Type B pancreatic cell (in vitro differentiated cells): Measurements from ENCODE around the gene TUBB4B. TPM values are rescaled to one million over a fixed set of nuclear protein-coding genes. Genes with fewer than 3 reads are reported as not detected.

ENCODE experiments used
- DNase-seq: peaks from one replicate; pipeline ENCODE4 v3.0.0; 2021; ENCODE audit warnings: mixed read lengths; ENCODE audit not compliant: unreplicated experiment; ENCODE audit errors: extremely low spot score
- H3K27ac Mint-ChIP-seq: 2 replicates; pipeline ENCODE4 v1.8.0; 2021; ENCODE audit warnings: mild to moderate bottlenecking, mixed read lengths
- H3K27me3 Mint-ChIP-seq: 2 replicates; pipeline ENCODE4 v1.8.0; 2021; ENCODE audit warnings: mixed read lengths
- H3K36me3 Mint-ChIP-seq: 2 replicates; pipeline ENCODE4 v1.8.0; 2021; ENCODE audit warnings: mixed read lengths
- H3K4me1 Mint-ChIP-seq: one replicate; pipeline ENCODE4 v1.8.0; 2021; ENCODE audit warnings: mixed read lengths; ENCODE audit not compliant: unreplicated experiment
- H3K4me3 Mint-ChIP-seq: 2 replicates; pipeline ENCODE4 v1.8.0; 2021; ENCODE audit warnings: mild to moderate bottlenecking, mixed read lengths
- H3K9me3 Mint-ChIP-seq: 2 replicates; pipeline ENCODE4 v1.8.0; 2021; ENCODE audit warnings: mixed read lengths
- CTCF ChIP-seq: fragments of 200-600 bp; sonication (generic); conservative IDR thresholded peaks from 2 replicates; pipeline ENCODE4 v1.5.0; 2021; ENCODE audit warnings: antibody characterized with exemption, mild to moderate bottlenecking
- total RNA-seq: library from RNA; stranded (reverse); gene quantifications from 2 replicates; pipeline ENCODE4 v1.2.1, GENCODE V29; 2021; ENCODE audit warnings: low replicate concordance

The TUBB4B gene
- total RNA-seq, 1 donor from 2014 or later, result 326 TPM

GRCh38 chr9:137276473-137277328 is 35.6 kb downstream of the TUBB4B start:
- H3K9me3 Mint-ChIP-seq, result no peaks in the 10 kb centered on the region
- no peak for TF ChIP-seq CTCF
- DNase-seq, result peak; percentile 68
- no peaks in the 10 kb centered on the region for H3K36me3 Mint-ChIP-seq
- H3K4me3 Mint-ChIP-seq, result peak overlapping the region; percentile 65
- no peaks in the 10 kb centered on the region for H3K27me3 Mint-ChIP-seq
- peaks cover 17% of the 10 kb centered on the region for H3K4me1 Mint-ChIP-seq
- peak overlapping the region; percentile 26 for H3K27ac Mint-ChIP-seq

GRCh38 chr9:137277329-137278041 is 36.4 kb downstream of the TUBB4B start, which contains the start of gene TOR4A:
Gene TOR4A, plus strand, starts transcription at chr9:137277726. Its CDS starts 964 bp downstream, at chr9:137278690.
- Mint-ChIP-seq H3K27ac (peak within 1 kb of the TSS; percentile 26), H3K27me3 (peaks cover 7% of the 10 kb centered on the region), H3K4me1 (peaks cover 17% of the 10 kb centered on the region), H3K9me3 (no peaks in the 10 kb centered on the region), H3K36me3 (no peaks in the 10 kb centered on the region), H3K4me3 (peak within 1 kb of the TSS; percentile 65)
- DNase-seq, result peak; percentile 79
- no peak for TF ChIP-seq CTCF

GRCh38 chr9:137278061-137278701 is 37.1 kb downstream of the TUBB4B start:
- Mint-ChIP-seq H3K4me3 (no peak overlapping the region), H3K9me3 (no peaks in the 10 kb centered on the region), H3K36me3 (no peaks in the 10 kb centered on the region), H3K27ac (no peak overlapping the region), H3K4me1 (peaks cover 17% of the 10 kb centered on the region), H3K27me3 (peaks cover 14% of the 10 kb centered on the region)
- peak; percentile 70 for DNase-seq
- TF ChIP-seq CTCF, result no peak

- peaks cover 19% of the 10 kb centered on the region for H3K27me3 Mint-ChIP-seq
- no peak overlapping the region for H3K4me3 Mint-ChIP-seq
- H3K27ac Mint-ChIP-seq, result no peak overlapping the region
- peak; percentile 66 for DNase-seq
- TF ChIP-seq CTCF, result no peak
- H3K4me1 Mint-ChIP-seq, result peaks cover 17% of the 10 kb centered on the region
- no peaks in the 10 kb centered on the region for H3K9me3 Mint-ChIP-seq
- no peaks in the 10 kb centered on the region for H3K36me3 Mint-ChIP-seq
Observed at GRCh38 chr9:137278721-137279711, 37.9 kb downstream of the TUBB4B start.
